ENCODE data around the gene AP1G2.

AP1G2 gene

GRCh38 chr14:23567186-23568020, at the start of gene AP1G2:
Gene AP1G2 (minus strand): TSS chr14:23567791. CDS start chr14:23567314, 477 bp downstream.
- Histone ChIP-seq H3K27ac (peak within 1 kb of the TSS; percentile 69), H3K36me3 (peaks cover 20% of the 10 kb centered on the region), H3K27me3 (ENCODE audit: insufficient read depth, low read depth, severe bottlenecking) (no peaks in the 10 kb centered on the region), H3K9me3 (ENCODE audit: severe bottlenecking) (no peaks in the 10 kb centered on the region), H3K4me3 (ENCODE audit: low read depth, low read length) (peak within 1 kb of the TSS; percentile 90)
- DNase-seq, result peak; percentile 96
- no peak for TF ChIP-seq CTCF (IDR thresholded peaks at IDR 0.05; ENCODE audit: low read depth, low read length)

- TF ChIP-seq CTCF (IDR thresholded peaks at IDR 0.05; ENCODE audit: low read depth, low read length), result no peak
- Histone ChIP-seq H3K27me3 (ENCODE audit: insufficient read depth, low read depth, severe bottlenecking) (no peaks in the 10 kb centered on the region), H3K27ac (no peak overlapping the region), H3K9me3 (ENCODE audit: severe bottlenecking) (no peaks in the 10 kb centered on the region), H3K4me3 (ENCODE audit: low read depth, low read length) (no peak overlapping the region), H3K36me3 (no peaks in the 10 kb centered on the region)
- no peak for DNase-seq
These were observed 48.3 kb upstream of the AP1G2 start for GRCh38 chr14:23615856-23616255.

- Histone ChIP-seq H3K27ac (no peak overlapping the region), H3K27me3 (ENCODE audit: insufficient read depth, low read depth, severe bottlenecking) (no peaks in the 10 kb centered on the region)
These were observed 46.8 kb upstream of the AP1G2 start for GRCh38 chr14:23614395-23614828.

GRCh38 chr14:23613242-23614070, 45.9 kb upstream of the AP1G2 start:
- no peak for DNase-seq
- TF ChIP-seq CTCF (IDR thresholded peaks at IDR 0.05; ENCODE audit: low read depth, low read length), result no peak
- no peak overlapping the region for H3K4me3 ChIP-seq (ENCODE audit: low read depth, low read length)
- H3K36me3 ChIP-seq, result no peaks in the 10 kb centered on the region
- H3K27me3 ChIP-seq (ENCODE audit: insufficient read depth, low read depth, severe bottlenecking), result no peaks in the 10 kb centered on the region
- no peaks in the 10 kb centered on the region for H3K9me3 ChIP-seq (ENCODE audit: severe bottlenecking)
- no peak overlapping the region for H3K27ac ChIP-seq

More at GRCh38 chr14:23614395-23614828, 46.8 kb upstream of the AP1G2 start:
- H3K36me3 ChIP-seq, result no peaks in the 10 kb centered on the region
- H3K9me3 ChIP-seq (ENCODE audit: severe bottlenecking), result no peaks in the 10 kb centered on the region
- no peak overlapping the region for H3K4me3 ChIP-seq (ENCODE audit: low read depth, low read length)
- DNase-seq, result no peak
- TF ChIP-seq CTCF (IDR thresholded peaks at IDR 0.05; ENCODE audit: low read depth, low read length), result no peak

GRCh38 chr14:23612802-23613201, 45.2 kb upstream of the AP1G2 start:
- Histone ChIP-seq H3K27me3 (ENCODE audit: insufficient read depth, low read depth, severe bottlenecking) (no peaks in the 10 kb centered on the region), H3K36me3 (no peaks in the 10 kb centered on the region), H3K4me3 (ENCODE audit: low read depth, low read length) (no peak overlapping the region), H3K27ac (no peak overlapping the region), H3K9me3 (ENCODE audit: severe bottlenecking) (no peaks in the 10 kb centered on the region)
- TF ChIP-seq CTCF (IDR thresholded peaks at IDR 0.05; ENCODE audit: low read depth, low read length), result no peak
- DNase-seq, result no peak

Measured in WERI-Rb-1 (cell line).